PC-9 (cell line): ENCODE measurements around the gene ST3GAL2. TPM values are rescaled to one million over a fixed set of nuclear protein-coding genes. Genes with fewer than 3 reads are reported as not detected.
A peak's percentile ranks its signal among the peaks of the same experiment; 100 is the strongest.

Experiments
- BruUV-seq: library from RNA; stranded (reverse); fragments of 400-500 nt; replicated peaks from 2 replicates; lab custom pipeline; 2021; lab: Mats Ljungman, UMichigan
- CTCF ChIA-PET: fragments of 300-600 bp; sonication (Branson Sonifier 250); formaldehyde crosslinking; loops from one replicate; lab custom pipeline; 2022; ENCODE audit warnings: antibody characterized with exemption; lab: Charles Lee
- POLR2A ChIA-PET: fragments of 300-600 bp; sonication (Branson Sonifier 250); formaldehyde crosslinking; loops from one replicate; lab custom pipeline; 2022; ENCODE audit warnings: antibody characterized with exemption; ENCODE audit not compliant: unreplicated experiment; lab: Charles Lee
- DNase-seq, 2 experiments: peaks; one replicate each; pipeline versions ENCODE4 v3.0.0 to v3.0.0-alpha.2; 2015 to 2022; ENCODE audit warnings: mixed read lengths in 1 of 2
- H2AFZ ChIP-seq: fragments of 200-600 bp; sonication (generic); 2 replicates; pipeline ENCODE4 v1.8.1; 2017; ENCODE audit warnings: antibody characterized with exemption
- H3F3A ChIP-seq: fragments of 200-600 bp; sonication (generic); 2 replicates; pipeline ENCODE4 v1.8.1; 2017; ENCODE audit warnings: antibody characterized with exemption, mild to moderate bottlenecking, low read depth; ENCODE audit not compliant: insufficient read depth
- H3K27ac ChIP-seq: fragments of 200-600 bp; sonication (generic); 2 replicates; pipeline ENCODE4 v1.6.1; 2016; ENCODE audit warnings: mixed run types
- H3K27me3 ChIP-seq: fragments of 200-600 bp; sonication (generic); 2 replicates; pipeline ENCODE4 v1.6.1; 2016; ENCODE audit warnings: low read depth, mixed run types; ENCODE audit not compliant: insufficient read depth
- H3K36me3 ChIP-seq: fragments of 200-600 bp; sonication (generic); 2 replicates; pipeline ENCODE4 v1.6.1; 2016; ENCODE audit warnings: low read depth, mixed run types
- H3K4me1 ChIP-seq: fragments of 200-600 bp; sonication (generic); replicated peaks from 2 replicates; pipeline ENCODE4 v1.6.1; 2016; ENCODE audit warnings: mixed run types; ENCODE audit not compliant: insufficient read depth
- H3K4me2 ChIP-seq: fragments of 200-600 bp; sonication (generic); 2 replicates; pipeline ENCODE4 v1.6.1; 2017; ENCODE audit warnings: mixed run types
- H3K4me3 ChIP-seq: fragments of 200-600 bp; sonication (generic); 2 replicates; pipeline ENCODE4 v1.6.1; 2016; ENCODE audit warnings: mixed run types
- H3K79me2 ChIP-seq: fragments of 200-600 bp; sonication (generic); 2 replicates; pipeline ENCODE4 v1.6.1; 2017; ENCODE audit warnings: low read depth, mixed run types
- H3K9me2 ChIP-seq: fragments of 200-600 bp; sonication (generic); 2 replicates; pipeline ENCODE4 v1.8.1; 2017; ENCODE audit warnings: mild to moderate bottlenecking; ENCODE audit not compliant: insufficient read depth
- H3K9me3 ChIP-seq: fragments of 200-600 bp; sonication (generic); 2 replicates; pipeline ENCODE4 v1.8.1; 2016; ENCODE audit warnings: low read depth; ENCODE audit not compliant: insufficient read depth
- H4K20me1 ChIP-seq: fragments of 200-600 bp; sonication (generic); 2 replicates; pipeline ENCODE4 v1.8.1; 2017; ENCODE audit not compliant: insufficient read depth
- CTCF ChIP-seq: fragments of 200-600 bp; sonication (generic); conservative IDR thresholded peaks from 2 replicates; pipeline ENCODE4 v1.6.1; 2017; ENCODE audit warnings: mixed run types, antibody characterized with exemption, mild to moderate bottlenecking, moderate library complexity
- EZH2 ChIP-seq: fragments of 200-600 bp; sonication (generic); IDR thresholded peaks from 2 replicates; pipeline ENCODE4 v1.8.0; 2017; ENCODE audit warnings: antibody characterized with exemption, low read depth
- intact Hi-C: fragments of 100-400 bp; cut with micrococcal nuclease; formaldehyde crosslinking; loops from one replicate; pipeline ENCODE4 v1.10.0; 2022; ENCODE audit not compliant: unreplicated experiment
- total RNA-seq: library from RNA; stranded (reverse); gene quantifications from 2 replicates; pipeline ENCODE4 v1.2.3, GENCODE V29; 2021

ST3GAL2 gene
- total RNA-seq, 1 experiment from 2014 or later = 9.7 TPM

GRCh38 chr16:70391881-70392481 is 46.9 kb downstream of the ST3GAL2 start:
- BruUV-seq = no TSS peak
- DNase-seq = peak in 1 of 2 experiments; percentile 33

GRCh38 chr16:70391446-70391845 is 47.5 kb downstream of the ST3GAL2 start:
- Histone ChIP-seq H3K4me3 (no peak overlapping the region), H3K4me2 (no peak overlapping the region), H3K36me3 (no peaks in the 10 kb centered on the region), H4K20me1 (no peaks in the 10 kb centered on the region), H3K27me3 (no peaks in the 10 kb centered on the region), H3K4me1 (peaks cover 18% of the 10 kb centered on the region), H3K27ac (no peak overlapping the region), H2AFZ (no peak overlapping the region), H3K79me2 (no peaks in the 10 kb centered on the region), H3F3A (peaks cover 14% of the 10 kb centered on the region; the same call in 1 of the 2 replicates), H3K9me3 (no peaks in the 10 kb centered on the region), H3K9me2 (no peaks in the 10 kb centered on the region)
- ChIA-PET CTCF (interaction anchor here (0.6 kb wide), 1 partner anchor 380 kb away, joined by 4 read pairs; no protein-coding TSS in a partner anchor), POLR2A (interaction anchor here (0.5 kb wide), 1 partner anchor 32 kb away, joined by 13 read pairs; no protein-coding TSS in a partner anchor)
- TF ChIP-seq CTCF = no peak
- TF ChIP-seq EZH2 = no peak
- DNase-seq = no peak
- BruUV-seq = no TSS peak
- intact Hi-C loops = no loop called here

More at GRCh38 chr16:70391881-70392481, 46.9 kb downstream of the ST3GAL2 start:
- CTCF ChIA-PET = no interaction called here
- no peaks in the 10 kb centered on the region for H3K27me3 ChIP-seq
- no peak overlapping the region for H3K4me3 ChIP-seq
- POLR2A ChIA-PET = interaction anchor here (0.5 kb wide), 1 partner anchor 11 kb away, joined by 4 read pairs; no protein-coding TSS in a partner anchor
- H3K9me2 ChIP-seq = no peaks in the 10 kb centered on the region
- intact Hi-C loops = no loop called here
- no peaks in the 10 kb centered on the region for H3K36me3 ChIP-seq
- H3F3A ChIP-seq = peaks cover 14% of the 10 kb centered on the region; the same call in 1 of the 2 replicates
- H3K9me3 ChIP-seq = no peaks in the 10 kb centered on the region
- no peaks in the 10 kb centered on the region for H3K79me2 ChIP-seq
- H2AFZ ChIP-seq = no peak overlapping the region
- no peaks in the 10 kb centered on the region for H4K20me1 ChIP-seq
- H3K27ac ChIP-seq = no peak overlapping the region
- no peak overlapping the region for H3K4me2 ChIP-seq
- TF ChIP-seq EZH2 (no peak), CTCF (no peak)
- peaks cover 18% of the 10 kb centered on the region for H3K4me1 ChIP-seq

- Histone ChIP-seq H3K9me2 (no peaks in the 10 kb centered on the region), H3K27me3 (no peaks in the 10 kb centered on the region), H3K79me2 (no peaks in the 10 kb centered on the region), H3K27ac (no peak overlapping the region), H3K9me3 (no peaks in the 10 kb centered on the region), H2AFZ (no peak overlapping the region), H4K20me1 (no peaks in the 10 kb centered on the region), H3K4me3 (no peak overlapping the region), H3K4me2 (peak overlapping the region; percentile 2; the same call in 1 of the 2 replicates), H3F3A (peaks cover 13% of the 10 kb centered on the region; the same call in 1 of the 2 replicates), H3K36me3 (no peaks in the 10 kb centered on the region), H3K4me1 (peaks cover 18% of the 10 kb centered on the region)
- TF ChIP-seq EZH2 = no peak
- no peak; the same call in 1 of the 2 replicates for TF ChIP-seq CTCF
- POLR2A ChIA-PET = interaction anchor here (0.6 to 0.7 kb wide), 2 partner anchors 9 to 10 kb away, joined by 4 to 6 read pairs; no protein-coding TSS in a partner anchor
- intact Hi-C loops = no loop called here
- BruUV-seq = no TSS peak
- peak; percentile 49 to 75 for DNase-seq
- CTCF ChIA-PET = interaction anchor here (0.6 kb wide), 1 partner anchor 381 kb away, joined by 4 read pairs; no protein-coding TSS in a partner anchor
Observed at GRCh38 chr16:70390774-70391173, 48.1 kb downstream of the ST3GAL2 start.
